Tibial nerve (tissue), 3 donors: ENCODE results near the gene XPOT.

Experiments
- CTCF ChIP-seq, 5 experiments: fragments of 200-600 bp in 3 of 5; fragments of 450-650 bp in 2 of 5; sonication (generic) in 3 of 5; IDR thresholded peaks; one replicate each; pipeline ENCODE4 v1.5.1; 2016 to 2019; ENCODE audit warnings: antibody characterized with exemption in 5 of 5, mild to moderate bottlenecking in 3 of 5, moderate library complexity in 2 of 5
- POLR2A ChIP-seq, 2 donors: fragments of 450-650 bp; IDR thresholded peaks; one replicate each; pipeline ENCODE4 v1.6.1; 2017; ENCODE audit warnings: antibody characterized with exemption in 2 of 2, mild to moderate bottlenecking in 2 of 2, moderate library complexity in 2 of 2

- TF ChIP-seq CTCF (IDR thresholded peaks at IDR 0.05), result no peak
- no peak for TF ChIP-seq POLR2A (IDR thresholded peaks at IDR 0.05)
Measured at GRCh38 chr12:64466178-64466577, 62.0 kb downstream of the XPOT start.
